GM10847 (cell line): Measurements from ENCODE around the gene SLFN12L.

Experiments
- POLR2A ChIP-seq: IDR thresholded peaks from 2 replicates; pipeline ENCODE4 v1.6.1; 2011; ENCODE audit not compliant: insufficient read length; ENCODE audit errors: extremely low read depth

Gene SLFN12L

DNA sequence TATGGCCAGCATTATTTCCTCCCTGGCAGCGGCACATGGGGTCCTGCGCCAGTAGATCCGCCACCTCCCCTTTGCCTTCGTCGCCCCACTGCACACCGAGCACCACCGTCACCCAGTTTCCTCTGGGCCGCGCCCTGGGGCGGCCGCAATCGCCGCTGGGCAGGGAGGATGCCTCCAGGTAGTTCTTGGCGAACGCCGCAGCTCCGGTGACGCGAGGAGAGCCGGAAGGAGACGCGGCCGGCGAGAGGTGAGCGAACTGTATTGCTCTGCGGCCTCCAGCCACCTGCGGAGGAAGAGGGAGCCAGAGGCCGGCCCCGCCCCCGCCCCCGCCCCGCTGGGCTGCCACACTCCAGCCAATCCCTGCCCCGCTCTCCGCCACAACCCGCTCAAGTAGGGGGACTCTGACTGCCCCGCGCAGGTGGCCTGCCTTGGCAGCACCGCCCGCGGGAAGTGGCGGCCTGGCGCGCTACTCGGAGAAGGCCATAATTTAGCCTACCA, 77.1 kb downstream of the SLFN12L start:
- peak; percentile 35 for TF ChIP-seq POLR2A

DNA sequence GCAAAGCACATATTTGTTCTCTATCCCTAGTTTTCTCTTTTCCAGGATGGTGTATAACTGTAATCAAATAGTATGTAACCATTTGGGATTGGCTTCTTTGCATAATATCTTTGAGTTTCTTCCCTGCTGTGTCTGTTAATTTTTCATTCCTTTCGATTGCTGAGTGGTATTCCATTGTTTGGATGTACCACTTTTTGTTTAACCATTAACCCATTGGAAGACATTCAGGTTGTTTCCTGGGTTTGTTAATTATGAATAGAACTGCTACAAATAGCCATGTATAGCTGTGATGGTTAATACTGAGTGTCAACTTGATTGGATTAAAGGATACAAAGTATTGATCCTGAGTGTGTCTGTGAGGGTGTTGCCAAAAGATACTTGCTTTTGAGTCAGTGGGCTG, 84.3 kb downstream of the SLFN12L start:
- no peak for TF ChIP-seq POLR2A

DNA sequence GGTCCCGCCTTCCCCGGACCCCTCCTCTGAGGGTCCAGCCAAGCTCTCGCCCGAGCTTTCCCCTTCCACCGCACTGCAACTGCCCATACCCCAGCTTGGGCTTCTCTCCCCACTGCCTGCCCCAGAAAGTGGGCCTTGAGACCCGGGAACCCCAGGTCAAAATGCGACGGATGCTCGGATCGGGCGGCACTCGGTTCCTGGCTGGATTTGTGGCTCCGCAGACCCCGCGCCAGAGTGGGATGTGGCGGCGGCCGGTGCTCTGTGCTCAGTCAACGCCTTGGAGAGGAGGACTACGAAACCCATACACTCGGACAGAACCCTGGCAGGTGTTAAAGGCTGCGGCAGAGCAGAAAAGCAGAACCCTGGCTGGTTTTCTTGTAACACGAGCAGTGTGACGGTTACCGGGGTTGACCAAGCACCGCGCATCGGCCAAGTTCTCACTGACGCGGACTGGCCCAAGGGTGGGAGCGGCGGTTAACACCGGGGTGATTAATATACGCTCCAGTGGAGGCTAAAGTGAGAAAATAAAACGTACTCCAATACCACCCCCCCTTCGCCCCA, 88.0 kb downstream of the SLFN12L start:
- no peak for TF ChIP-seq POLR2A

- peak; percentile 12 for TF ChIP-seq POLR2A
Observed at GRCh38 chr17:35448899-35449227, 88.6 kb downstream of the SLFN12L start.

DNA sequence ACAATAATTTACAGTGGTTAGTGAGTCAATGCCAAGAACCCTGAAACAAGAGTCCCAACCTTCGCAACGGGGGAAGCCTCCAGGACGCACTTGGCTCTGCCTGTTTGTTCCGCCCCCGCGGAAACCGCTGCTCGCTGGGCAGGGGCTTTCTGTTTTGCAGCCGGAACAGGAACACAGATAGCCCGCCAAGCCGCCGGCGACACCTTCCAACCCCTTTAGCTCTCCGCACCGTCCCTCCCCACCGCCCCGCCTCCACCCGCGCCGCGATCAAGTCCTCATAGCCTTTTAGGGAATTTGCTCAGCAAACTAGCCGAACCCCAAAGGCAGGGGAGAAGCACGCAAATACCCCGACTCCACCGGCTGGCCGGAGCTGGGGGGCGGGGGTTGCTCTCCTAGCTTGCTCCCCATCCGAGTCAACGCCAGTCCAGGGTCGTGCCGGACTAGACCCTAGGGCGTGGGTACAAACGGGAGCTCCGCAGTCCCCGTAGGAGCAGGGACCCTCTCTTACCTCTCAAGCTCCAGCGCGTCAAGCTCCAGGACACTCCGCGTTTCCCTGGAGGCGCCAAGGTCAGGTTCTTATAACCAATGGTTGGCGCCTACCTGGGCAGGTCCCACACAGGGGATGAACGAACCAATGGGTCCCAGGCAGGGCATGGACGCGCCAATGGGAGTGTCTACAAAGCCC, 89.1 kb downstream of the SLFN12L start, which contains the start of gene SLFN13:
Gene SLFN13 (minus strand): TSS at position 553 of the 685 bp plus-strand sequence. CDS start 3,086 bp downstream, outside the sequence.
- no peak for TF ChIP-seq POLR2A

- no peak for TF ChIP-seq POLR2A
Observed at GRCh38 chr17:35447499-35447898, 90.0 kb downstream of the SLFN12L start.

- no peak for TF ChIP-seq POLR2A
Observed at GRCh38 chr17:35438433-35438832, 99.0 kb downstream of the SLFN12L start.

GRCh38 chr17:35433075-35433894, 104.2 kb downstream of the SLFN12L start:
- TF ChIP-seq POLR2A = no peak

DNA sequence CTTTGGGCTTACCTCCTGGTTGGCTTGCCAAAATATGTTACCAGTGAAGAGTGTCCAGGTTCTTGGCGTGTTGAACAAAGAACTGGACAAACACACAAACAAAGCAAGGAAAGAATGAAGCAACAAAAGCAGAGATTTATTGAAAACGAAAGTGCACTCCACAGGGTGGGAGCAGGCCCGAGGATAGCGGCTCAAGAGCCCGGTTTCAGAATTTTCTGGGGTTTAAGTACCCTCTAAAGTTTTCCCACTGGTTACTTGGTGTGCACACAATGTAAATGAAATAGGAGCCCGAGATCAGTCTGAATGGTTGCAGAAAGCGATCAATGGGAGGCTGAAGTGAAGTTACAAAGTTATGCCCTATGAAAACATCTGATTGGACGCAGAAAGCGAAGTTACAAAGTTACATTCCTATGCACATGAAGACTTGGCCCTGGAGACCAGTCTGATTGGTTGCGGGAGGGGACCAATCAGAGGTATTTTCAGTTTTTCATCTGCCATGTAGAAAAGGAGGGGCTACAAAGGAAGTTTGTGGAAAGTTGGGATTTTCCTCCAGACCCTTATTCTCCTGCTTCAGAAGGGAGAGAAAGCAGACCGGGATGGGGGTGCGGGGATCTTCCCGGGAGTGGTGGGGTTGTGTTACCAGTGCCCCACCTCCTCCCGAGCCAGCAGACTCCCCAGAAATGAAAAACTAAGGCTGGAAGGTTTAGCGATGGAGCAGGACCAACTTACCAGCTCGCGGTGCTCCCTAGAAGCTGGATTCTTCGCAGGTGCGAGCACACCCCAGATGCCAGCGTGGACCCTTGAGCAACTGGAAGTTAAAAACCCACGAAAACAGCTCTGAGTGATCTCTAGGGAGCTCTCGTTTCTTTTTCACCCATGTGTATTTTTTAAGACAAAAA, 105.1 kb downstream of the SLFN12L start, which contains the start of gene SLFN12:
Gene SLFN12 (minus strand): TSS at position 325 of the 899 bp plus-strand sequence. CDS start 9,472 bp downstream, outside the sequence.
- TF ChIP-seq POLR2A = no peak

DNA sequence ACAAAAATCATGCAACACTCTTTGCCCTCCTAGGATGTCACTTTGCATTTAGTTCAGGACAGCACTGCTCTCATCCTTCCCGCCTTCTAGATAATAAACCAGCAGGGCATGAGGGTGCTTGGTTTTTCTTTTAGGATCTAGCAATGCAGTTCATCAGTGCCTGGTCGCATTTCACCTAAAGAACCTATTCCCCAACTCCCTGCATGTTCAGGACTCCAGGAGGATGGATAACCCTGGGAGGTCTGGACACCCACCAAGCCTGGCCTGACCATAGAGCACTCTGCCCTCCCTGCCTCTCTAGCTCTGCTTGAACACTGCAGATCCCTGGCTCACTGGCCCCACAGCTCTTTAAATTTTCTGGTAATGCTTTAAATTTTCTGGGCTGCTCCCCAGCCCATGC, 107.8 kb downstream of the SLFN12L start:
- TF ChIP-seq POLR2A = no peak

DNA sequence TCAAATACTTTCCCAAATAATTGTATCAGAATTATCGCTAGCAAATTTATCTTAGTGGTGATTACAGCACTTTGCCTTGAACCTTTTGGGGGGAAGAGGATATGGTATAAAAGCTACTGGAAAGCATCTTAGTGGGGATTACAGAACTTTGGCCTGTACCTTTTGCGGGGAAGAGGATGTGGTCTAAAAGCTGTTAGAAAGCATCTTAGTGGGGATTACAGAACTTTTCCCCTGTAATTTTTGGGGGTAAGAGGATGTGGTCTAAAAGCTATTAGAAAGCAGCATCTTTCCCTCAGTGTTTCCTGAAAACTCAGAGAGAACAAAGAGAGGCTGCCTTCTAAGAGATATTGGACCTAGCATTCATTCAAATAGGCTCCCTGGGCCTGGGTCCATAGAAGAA, 109.2 kb downstream of the SLFN12L start:
- TF ChIP-seq POLR2A = no peak

GRCh38 chr17:35423761-35424160, 113.7 kb downstream of the SLFN12L start:
- TF ChIP-seq POLR2A = no peak
